Measurements from ENCODE around the gene ATXN1.

Gene ATXN1

GRCh38 chr6:16774437-16774836 is 13.2 kb upstream of the ATXN1 start:
- Histone ChIP-seq H3K27me3 (ENCODE audit: control insufficient read depth in 1 of 2, insufficient read depth in 1 of 2, low read length in 2 of 2) (no peaks in the 10 kb centered on the region), H3K14ac (ENCODE audit: low read length in 2 of 2) (no peak overlapping the region), H3K4me1 (ENCODE audit: control insufficient read depth, insufficient read depth, low read depth, low read length) (peaks cover 2% of the 10 kb centered on the region), H2AK5ac (ENCODE audit: low read length, severe bottlenecking) (no peak overlapping the region), H2BK15ac (ENCODE audit: low read depth, poor library complexity, severe bottlenecking) (no peak overlapping the region), H2BK5ac (ENCODE audit: low read depth, low read length, poor library complexity, severe bottlenecking) (no peak overlapping the region), H3K4me2 (ENCODE audit: low read length, poor library complexity, severe bottlenecking) (no peak overlapping the region), H4K91ac (ENCODE audit: low read length) (no peak overlapping the region), H4K8ac (ENCODE audit: low read length) (no peak overlapping the region), H3K4ac (ENCODE audit: low read depth in 1 of 2, low read length in 2 of 2) (no peak overlapping the region), H2BK12ac (ENCODE audit: low read length in 2 of 2) (no peak overlapping the region), H3K23ac (ENCODE audit: low read length in 2 of 2) (no peak overlapping the region), H3K18ac (ENCODE audit: low read depth in 1 of 2, low read length in 2 of 2) (no peak overlapping the region), H3K36me3 (ENCODE audit: control insufficient read depth in 1 of 2, insufficient read depth in 2 of 2, low read depth in 1 of 2, low read length in 2 of 2) (no peaks in the 10 kb centered on the region), H2AFZ (ENCODE audit: low read depth, low read length) (no peak overlapping the region), H3K4me3 (ENCODE audit: insufficient read depth in 1 of 2, low read depth in 1 of 2, low read length in 2 of 2) (no peak overlapping the region), H3K9me3 (ENCODE audit: control insufficient read depth, low read length) (no peaks in the 10 kb centered on the region), H3K27ac (ENCODE audit: low read length, poor library complexity, severe bottlenecking) (no peak overlapping the region), H3K9ac (ENCODE audit: low read length) (no peak overlapping the region), H3K79me1 (replicated peaks; ENCODE audit: low read length, poor library complexity, severe bottlenecking) (no peaks in the 10 kb centered on the region), H2BK120ac (ENCODE audit: low read depth, low read length) (no peak overlapping the region)
- no peak for DNase-seq
- 100% methylated on average over 1 of the region's 1 CpG for WGBS

GRCh38 chr6:16773362-16773761 is 12.1 kb upstream of the ATXN1 start:
- no peak overlapping the region for H4K91ac ChIP-seq (ENCODE audit: low read length)

GRCh38 chr6:16770701-16771569 is 9.7 kb upstream of the ATXN1 start:
- H3K9ac ChIP-seq (ENCODE audit: low read length), result peak overlapping the region; percentile 24
- no peak overlapping the region for H2AK5ac ChIP-seq (ENCODE audit: low read length, severe bottlenecking)
- no peak overlapping the region for H2BK5ac ChIP-seq (ENCODE audit: low read depth, low read length, poor library complexity, severe bottlenecking)
- no peak overlapping the region for H2BK120ac ChIP-seq (ENCODE audit: low read depth, low read length)
- no peak overlapping the region for H3K4me2 ChIP-seq (ENCODE audit: low read length, poor library complexity, severe bottlenecking)
- H4K91ac ChIP-seq (ENCODE audit: low read length), result peak overlapping the region; percentile 86
- H2BK15ac ChIP-seq (ENCODE audit: low read depth, poor library complexity, severe bottlenecking), result no peak overlapping the region
- no peak overlapping the region for H4K8ac ChIP-seq (ENCODE audit: low read length)
- H2AFZ ChIP-seq (ENCODE audit: low read depth, low read length), result no peak overlapping the region
- H3K23ac ChIP-seq (ENCODE audit: low read length in 2 of 2), result no peak overlapping the region
- peak overlapping the region; percentile 7 to 64 for H2BK12ac ChIP-seq (ENCODE audit: low read length in 2 of 2)
- H3K27ac ChIP-seq (ENCODE audit: low read length, poor library complexity, severe bottlenecking), result peak overlapping the region; percentile 77
- WGBS, result 39% methylated on average over 15 of the region's 16 CpGs
- no peak overlapping the region for H3K14ac ChIP-seq (ENCODE audit: low read length in 2 of 2)
- H3K79me1 ChIP-seq (replicated peaks; ENCODE audit: low read length, poor library complexity, severe bottlenecking), result no peaks in the 10 kb centered on the region
- H3K4me3 ChIP-seq (ENCODE audit: insufficient read depth in 1 of 2, low read depth in 1 of 2, low read length in 2 of 2), result no peak overlapping the region
- H3K4ac ChIP-seq (ENCODE audit: low read depth in 1 of 2, low read length in 2 of 2), result peak overlapping the region; percentile 3 to 16
- no peaks in the 10 kb centered on the region for H3K27me3 ChIP-seq (ENCODE audit: control insufficient read depth in 1 of 2, insufficient read depth in 1 of 2, low read length in 2 of 2)
- H3K9me3 ChIP-seq (ENCODE audit: control insufficient read depth, low read length), result no peaks in the 10 kb centered on the region
- H3K4me1 ChIP-seq (ENCODE audit: control insufficient read depth, insufficient read depth, low read depth, low read length), result peaks cover 4% of the 10 kb centered on the region
- peak; percentile 86 for DNase-seq
- H3K36me3 ChIP-seq (ENCODE audit: control insufficient read depth in 1 of 2, insufficient read depth in 2 of 2, low read depth in 1 of 2, low read length in 2 of 2), result no peaks in the 10 kb centered on the region
- H3K18ac ChIP-seq (ENCODE audit: low read depth in 1 of 2, low read length in 2 of 2), result peak overlapping the region; percentile 22 to 31

More at GRCh38 chr6:16773362-16773761, 12.1 kb upstream of the ATXN1 start:
- Histone ChIP-seq H2BK12ac (ENCODE audit: low read length in 2 of 2) (no peak overlapping the region), H3K4me1 (ENCODE audit: control insufficient read depth, insufficient read depth, low read depth, low read length) (peaks cover 2% of the 10 kb centered on the region), H3K9me3 (ENCODE audit: control insufficient read depth, low read length) (no peaks in the 10 kb centered on the region), H2AFZ (ENCODE audit: low read depth, low read length) (no peak overlapping the region), H2AK5ac (ENCODE audit: low read length, severe bottlenecking) (no peak overlapping the region), H3K9ac (ENCODE audit: low read length) (no peak overlapping the region), H3K18ac (ENCODE audit: low read depth in 1 of 2, low read length in 2 of 2) (peak overlapping the region in 1 of 2 experiments; percentile 17), H3K4ac (ENCODE audit: low read depth in 1 of 2, low read length in 2 of 2) (no peak overlapping the region), H3K14ac (ENCODE audit: low read length in 2 of 2) (no peak overlapping the region), H2BK120ac (ENCODE audit: low read depth, low read length) (no peak overlapping the region), H3K27me3 (ENCODE audit: control insufficient read depth in 1 of 2, insufficient read depth in 1 of 2, low read length in 2 of 2) (no peaks in the 10 kb centered on the region), H3K27ac (ENCODE audit: low read length, poor library complexity, severe bottlenecking) (no peak overlapping the region), H2BK15ac (ENCODE audit: low read depth, poor library complexity, severe bottlenecking) (no peak overlapping the region), H3K4me3 (ENCODE audit: insufficient read depth in 1 of 2, low read depth in 1 of 2, low read length in 2 of 2) (no peak overlapping the region), H4K8ac (ENCODE audit: low read length) (no peak overlapping the region), H3K4me2 (ENCODE audit: low read length, poor library complexity, severe bottlenecking) (no peak overlapping the region), H3K36me3 (ENCODE audit: control insufficient read depth in 1 of 2, insufficient read depth in 2 of 2, low read depth in 1 of 2, low read length in 2 of 2) (no peaks in the 10 kb centered on the region), H3K23ac (ENCODE audit: low read length in 2 of 2) (no peak overlapping the region), H2BK5ac (ENCODE audit: low read depth, low read length, poor library complexity, severe bottlenecking) (no peak overlapping the region), H3K79me1 (replicated peaks; ENCODE audit: low read length, poor library complexity, severe bottlenecking) (no peaks in the 10 kb centered on the region)
- no peak for DNase-seq
- WGBS, result 100% methylated on average over 2 of the region's 2 CpGs

GRCh38 chr6:16769986-16770376 is 8.7 kb upstream of the ATXN1 start:
- H3K4me3 ChIP-seq (ENCODE audit: insufficient read depth in 1 of 2, low read depth in 1 of 2, low read length in 2 of 2), result no peak overlapping the region
- H2BK120ac ChIP-seq (ENCODE audit: low read depth, low read length), result no peak overlapping the region
- WGBS, result 0% methylated on average over 3 of the region's 5 CpGs

More at GRCh38 chr6:16769986-16770376, 8.7 kb upstream of the ATXN1 start:
- H3K9ac ChIP-seq (ENCODE audit: low read length), result peak overlapping the region; percentile 24
- H4K91ac ChIP-seq (ENCODE audit: low read length), result no peak overlapping the region
- H4K8ac ChIP-seq (ENCODE audit: low read length), result no peak overlapping the region
- no peak overlapping the region for H2AK5ac ChIP-seq (ENCODE audit: low read length, severe bottlenecking)
- H3K14ac ChIP-seq (ENCODE audit: low read length in 2 of 2), result no peak overlapping the region
- no peaks in the 10 kb centered on the region for H3K79me1 ChIP-seq (replicated peaks; ENCODE audit: low read length, poor library complexity, severe bottlenecking)
- DNase-seq, result peak; percentile 87
- no peaks in the 10 kb centered on the region for H3K27me3 ChIP-seq (ENCODE audit: control insufficient read depth in 1 of 2, insufficient read depth in 1 of 2, low read length in 2 of 2)
- H2BK12ac ChIP-seq (ENCODE audit: low read length in 2 of 2), result peak overlapping the region in 1 of 2 experiments; percentile 64
- no peak overlapping the region for H2BK5ac ChIP-seq (ENCODE audit: low read depth, low read length, poor library complexity, severe bottlenecking)
- H3K4me1 ChIP-seq (ENCODE audit: control insufficient read depth, insufficient read depth, low read depth, low read length), result peaks cover 4% of the 10 kb centered on the region
- peak overlapping the region; percentile 77 for H3K27ac ChIP-seq (ENCODE audit: low read length, poor library complexity, severe bottlenecking)
- no peak overlapping the region for H2BK15ac ChIP-seq (ENCODE audit: low read depth, poor library complexity, severe bottlenecking)
- H3K23ac ChIP-seq (ENCODE audit: low read length in 2 of 2), result no peak overlapping the region
- no peak overlapping the region for H3K4ac ChIP-seq (ENCODE audit: low read depth in 1 of 2, low read length in 2 of 2)
- H3K4me2 ChIP-seq (ENCODE audit: low read length, poor library complexity, severe bottlenecking), result no peak overlapping the region
- no peaks in the 10 kb centered on the region for H3K9me3 ChIP-seq (ENCODE audit: control insufficient read depth, low read length)
- no peak overlapping the region for H2AFZ ChIP-seq (ENCODE audit: low read depth, low read length)
- peak overlapping the region in 1 of 2 experiments; percentile 31 for H3K18ac ChIP-seq (ENCODE audit: low read depth in 1 of 2, low read length in 2 of 2)
- H3K36me3 ChIP-seq (ENCODE audit: control insufficient read depth in 1 of 2, insufficient read depth in 2 of 2, low read depth in 1 of 2, low read length in 2 of 2), result no peaks in the 10 kb centered on the region
